ENCODE results near the gene MAP3K19.

DNA sequence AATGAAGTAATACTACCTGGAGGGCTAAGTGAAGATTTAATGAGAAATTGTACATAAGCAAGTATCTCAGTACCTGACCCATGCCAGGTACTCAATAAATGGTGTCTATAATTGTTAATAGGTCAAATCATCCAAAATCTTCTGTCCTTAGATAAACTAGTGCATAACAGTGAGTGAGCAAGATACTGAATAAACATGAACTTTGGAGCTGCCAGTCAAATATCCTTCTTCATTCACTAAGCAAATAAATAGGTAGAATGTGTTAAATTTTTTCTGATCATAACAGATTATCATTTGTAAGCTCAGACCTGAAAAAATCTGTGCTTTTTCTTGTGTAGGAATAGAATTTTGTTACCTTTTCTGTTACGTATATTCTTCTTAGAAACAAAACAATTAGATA is 44.4 kb upstream of the MAP3K19 start:
- TF ChIP-seq, protein P1, sequence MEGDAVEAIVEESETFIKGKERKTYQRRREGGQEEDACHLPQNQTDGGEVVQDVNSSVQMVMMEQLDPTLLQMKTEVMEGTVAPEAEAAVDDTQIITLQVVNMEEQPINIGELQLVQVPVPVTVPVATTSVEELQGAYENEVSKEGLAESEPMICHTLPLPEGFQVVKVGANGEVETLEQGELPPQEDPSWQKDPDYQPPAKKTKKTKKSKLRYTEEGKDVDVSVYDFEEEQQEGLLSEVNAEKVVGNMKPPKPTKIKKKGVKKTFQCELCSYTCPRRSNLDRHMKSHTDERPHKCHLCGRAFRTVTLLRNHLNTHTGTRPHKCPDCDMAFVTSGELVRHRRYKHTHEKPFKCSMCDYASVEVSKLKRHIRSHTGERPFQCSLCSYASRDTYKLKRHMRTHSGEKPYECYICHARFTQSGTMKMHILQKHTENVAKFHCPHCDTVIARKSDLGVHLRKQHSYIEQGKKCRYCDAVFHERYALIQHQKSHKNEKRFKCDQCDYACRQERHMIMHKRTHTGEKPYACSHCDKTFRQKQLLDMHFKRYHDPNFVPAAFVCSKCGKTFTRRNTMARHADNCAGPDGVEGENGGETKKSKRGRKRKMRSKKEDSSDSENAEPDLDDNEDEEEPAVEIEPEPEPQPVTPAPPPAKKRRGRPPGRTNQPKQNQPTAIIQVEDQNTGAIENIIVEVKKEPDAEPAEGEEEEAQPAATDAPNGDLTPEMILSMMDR (IDR thresholded peaks at IDR 0.05; ENCODE audit: poor library complexity) = no peak
- no peak for TF ChIP-seq EZH2 (IDR thresholded peaks at IDR 0.05; ENCODE audit: borderline replicate concordance)

Measured in hepatocyte (in vitro differentiated cells).